GM20000 (cell line): ENCODE measurements around the gene ZNF444.

Experiments used
- DNase-seq: peaks from one replicate; pipeline ENCODE4 v3.0.0; 2012; ENCODE audit warnings: low spot score
- CTCF ChIP-seq: IDR thresholded peaks from 2 replicates; pipeline ENCODE4 v1.5.1; 2012; ENCODE audit warnings: mild to moderate bottlenecking, control low read depth; ENCODE audit errors: extremely low read depth, missing control alignments

ZNF444 gene

GRCh38 chr19:56120002-56120370 lies 21.1 kb upstream of the ZNF444 start:
- no peak for TF ChIP-seq CTCF
- no peak for DNase-seq

DNA sequence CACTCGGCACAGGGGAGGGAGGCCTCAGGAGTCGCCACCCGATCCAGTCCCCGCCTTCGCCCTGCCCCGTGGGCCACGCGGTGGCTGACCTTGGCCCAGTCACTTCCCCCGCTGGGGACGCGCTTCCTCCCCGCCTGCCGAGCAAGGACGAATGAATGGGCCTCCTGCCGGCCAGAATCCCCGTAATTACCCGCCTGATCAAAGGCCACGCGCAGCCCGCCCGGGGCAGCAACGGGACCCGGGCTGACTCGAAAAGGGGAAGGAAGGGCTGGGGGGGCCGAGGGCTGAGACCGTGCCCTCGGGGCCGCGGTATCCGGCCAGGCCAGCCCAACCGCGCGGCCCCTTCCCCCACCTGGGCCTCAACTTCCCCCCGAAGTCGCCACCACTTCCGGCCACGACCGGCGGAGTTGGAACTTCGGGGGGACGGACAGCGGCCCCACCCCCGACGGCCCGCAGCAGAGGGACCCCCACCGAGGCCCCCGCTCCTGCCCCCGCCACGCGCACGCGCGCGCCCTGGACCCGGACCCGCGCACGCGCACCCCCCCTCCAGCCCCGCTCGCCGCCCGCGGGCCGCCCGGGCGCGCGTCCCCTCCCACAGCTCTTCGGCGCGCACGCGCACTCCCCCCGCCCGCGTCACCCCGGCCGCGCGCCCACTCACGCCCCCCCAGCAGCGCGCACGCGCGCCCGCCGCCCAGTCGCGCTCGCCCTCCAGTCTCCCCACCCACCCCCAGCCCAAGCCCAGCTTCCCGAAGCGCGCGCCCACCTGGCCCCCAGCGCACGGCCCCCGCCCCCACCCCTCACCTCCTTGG lies 20.5 kb upstream of the ZNF444 start:
- TF ChIP-seq CTCF: no peak
- peak; percentile 96 for DNase-seq

GRCh38 chr19:56121180-56122167 lies 19.6 kb upstream of the ZNF444 start, which contains the start of gene ZNF787:
Gene ZNF787, minus strand, starts transcription at chr19:56121295. Its CDS starts 18,078 bp downstream, at chr19:56103217.
- DNase-seq: peak; percentile 98
- no peak for TF ChIP-seq CTCF

DNA sequence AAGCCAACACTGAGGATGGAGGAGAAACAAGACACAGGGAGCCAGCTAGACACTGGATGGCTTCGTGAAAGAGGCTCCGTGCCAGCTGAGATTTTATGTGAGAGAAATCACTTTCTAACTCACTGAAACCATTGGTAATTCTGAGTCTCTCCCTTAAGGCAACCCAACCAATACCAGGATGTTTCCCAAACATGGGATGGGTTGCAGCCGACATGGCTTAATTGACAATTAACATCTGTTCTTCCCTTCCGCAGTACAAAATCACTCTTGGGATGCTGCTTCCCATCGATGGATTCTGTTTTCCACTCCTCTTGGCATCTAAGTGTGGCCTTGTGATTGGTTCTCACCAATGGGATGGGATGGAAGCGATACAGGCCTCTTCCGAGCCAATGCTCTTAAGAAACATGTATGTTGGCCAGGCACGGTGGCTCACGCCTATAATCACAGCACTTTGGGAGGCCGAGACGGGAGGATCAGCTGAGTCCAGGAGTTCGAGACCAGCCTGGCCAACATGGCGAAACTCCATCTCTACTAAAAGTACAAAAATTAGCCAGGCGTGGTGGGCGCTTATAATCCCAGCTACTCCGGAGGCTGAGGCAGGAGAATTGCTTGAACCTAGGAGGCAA lies 17.7 kb upstream of the ZNF444 start:
- no peak for DNase-seq
- no peak for TF ChIP-seq CTCF

DNA sequence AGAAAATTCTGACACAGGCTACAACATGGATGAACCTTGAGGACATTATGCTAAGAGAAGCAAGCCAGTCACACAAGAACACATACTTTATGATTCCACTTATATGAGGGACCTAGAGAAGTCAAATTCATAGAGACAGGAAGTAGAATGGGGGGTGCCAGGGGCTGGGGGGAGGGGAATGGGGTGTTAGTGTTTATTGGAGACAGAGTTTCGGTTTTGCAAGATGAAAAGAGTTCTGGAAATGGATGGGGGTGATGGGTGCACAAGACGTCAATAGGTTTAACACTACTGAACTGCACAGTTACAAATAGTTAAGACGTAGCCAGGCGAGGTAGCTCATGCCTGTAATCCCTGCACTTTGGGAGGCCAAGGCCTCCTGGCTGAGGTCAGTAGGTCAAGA lies 16.5 kb upstream of the ZNF444 start:
- no peak for DNase-seq
- no peak for TF ChIP-seq CTCF

GRCh38 chr19:56125806-56126590 lies 15.1 kb upstream of the ZNF444 start:
- TF ChIP-seq CTCF: no peak
- no peak for DNase-seq
